Measurements from ENCODE around the gene ZFP36L2.

ZFP36L2 gene

GRCh38 chr2:43186321-43186678 is 40.1 kb downstream of the ZFP36L2 start:
- DNase-seq (ENCODE audit: low read depth): no peak

GRCh38 chr2:43185146-43185545 is 41.3 kb downstream of the ZFP36L2 start:
- DNase-seq (ENCODE audit: low read depth): no peak

- peak; percentile 10 for DNase-seq (ENCODE audit: low read depth)
These were observed 42.0 kb downstream of the ZFP36L2 start for GRCh38 chr2:43184339-43184895.

GRCh38 chr2:43183743-43184142 is 42.7 kb downstream of the ZFP36L2 start:
- DNase-seq (ENCODE audit: low read depth): no peak

- DNase-seq (ENCODE audit: low read depth): no peak
These were observed 45.5 kb downstream of the ZFP36L2 start for GRCh38 chr2:43180897-43181296.

- no peak for DNase-seq (ENCODE audit: low read depth)
These were observed 46.5 kb downstream of the ZFP36L2 start for GRCh38 chr2:43179942-43180341.

GRCh38 chr2:43178602-43179542 is 47.5 kb downstream of the ZFP36L2 start:
- DNase-seq (ENCODE audit: low read depth): peak; percentile 8

- DNase-seq (ENCODE audit: low read depth): no peak
These were observed 48.3 kb downstream of the ZFP36L2 start for GRCh38 chr2:43178055-43178598.

- no peak for DNase-seq (ENCODE audit: low read depth)
These were observed 50.0 kb downstream of the ZFP36L2 start for GRCh38 chr2:43176449-43176848.

- no peak for DNase-seq (ENCODE audit: low read depth)
These were observed 50.5 kb downstream of the ZFP36L2 start for GRCh38 chr2:43175876-43176275.

GRCh38 chr2:43175020-43175441 is 51.4 kb downstream of the ZFP36L2 start:
- peak; percentile 20 for DNase-seq (ENCODE audit: low read depth)

GRCh38 chr2:43174368-43174916 is 52.0 kb downstream of the ZFP36L2 start:
- DNase-seq (ENCODE audit: low read depth): no peak

Measured in HS-5 (cell line).